Measurements from ENCODE around the gene RASSF10.

RASSF10 gene

DNA sequence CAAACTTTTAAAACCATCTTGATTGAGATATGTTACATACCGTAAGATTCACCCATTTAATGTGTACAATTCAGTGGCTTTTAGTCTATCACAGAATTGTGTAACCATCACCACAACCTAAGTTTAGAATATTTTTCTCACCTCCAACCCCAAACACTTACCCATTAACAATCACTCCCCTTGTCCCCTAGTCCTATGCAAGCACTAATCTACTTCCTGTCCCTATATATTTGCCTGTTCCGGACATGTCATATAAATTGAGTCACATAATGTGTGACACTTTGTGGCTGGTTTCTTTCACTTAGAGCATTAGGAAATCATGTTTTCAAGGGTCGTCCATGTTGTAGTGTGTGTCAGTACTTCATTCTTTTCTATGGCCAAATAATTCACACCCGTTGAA is 38.8 kb downstream of the RASSF10 start:
- Histone ChIP-seq H3K9me3 (ENCODE audit: control insufficient read depth, low read length) (no peaks in the 10 kb centered on the region), H3K36me3 (ENCODE audit: control insufficient read depth, insufficient read depth, low read length) (no peaks in the 10 kb centered on the region), H3K4me1 (ENCODE audit: control insufficient read depth, insufficient read depth, low read length) (peaks cover 19% of the 10 kb centered on the region), H3K9ac (ENCODE audit: low read length) (no peak overlapping the region), H3K4me3 (ENCODE audit: low read length) (no peak overlapping the region), H3K27me3 (ENCODE audit: control insufficient read depth, insufficient read depth, low read length) (no peaks in the 10 kb centered on the region)

- H3K27me3 ChIP-seq (ENCODE audit: control insufficient read depth, insufficient read depth, low read length), result no peaks in the 10 kb centered on the region
- H3K9me3 ChIP-seq (ENCODE audit: control insufficient read depth, low read length), result no peaks in the 10 kb centered on the region
- H3K4me3 ChIP-seq (ENCODE audit: low read length), result no peak overlapping the region
- no peak overlapping the region for H3K9ac ChIP-seq (ENCODE audit: low read length)
- no peaks in the 10 kb centered on the region for H3K36me3 ChIP-seq (ENCODE audit: control insufficient read depth, insufficient read depth, low read length)
- H3K4me1 ChIP-seq (ENCODE audit: control insufficient read depth, insufficient read depth, low read length), result peaks cover 25% of the 10 kb centered on the region
These were observed 42.1 kb downstream of the RASSF10 start for GRCh38 chr11:13051257-13051656.

DNA sequence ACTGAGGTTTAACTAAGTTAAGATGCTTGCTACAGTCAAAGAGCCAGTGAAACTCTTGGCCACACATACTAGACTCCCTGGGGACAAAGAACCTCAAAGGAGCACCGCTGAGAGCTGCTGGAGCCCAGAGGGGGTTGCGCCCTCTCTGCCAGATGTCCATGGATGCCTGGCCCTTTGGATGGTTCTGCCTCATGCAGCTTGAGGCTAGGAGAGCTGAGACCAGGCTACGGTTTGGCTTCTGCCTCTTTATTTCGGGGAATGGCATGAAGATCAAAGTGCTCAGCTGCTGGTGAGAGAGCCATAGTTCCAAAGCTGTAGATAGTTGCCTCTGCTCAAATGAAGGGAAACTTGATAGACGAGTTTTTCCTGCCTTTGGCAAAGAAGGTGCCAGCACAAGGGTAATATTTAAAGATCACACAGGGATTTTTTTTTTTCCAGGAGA is 43.0 kb downstream of the RASSF10 start:
- Histone ChIP-seq H3K36me3 (ENCODE audit: control insufficient read depth, insufficient read depth, low read length) (no peaks in the 10 kb centered on the region), H3K27me3 (ENCODE audit: control insufficient read depth, insufficient read depth, low read length) (no peaks in the 10 kb centered on the region)

GRCh38 chr11:13053255-13053917 is 44.3 kb downstream of the RASSF10 start:
- Histone ChIP-seq H3K36me3 (ENCODE audit: control insufficient read depth, insufficient read depth, low read length) (no peaks in the 10 kb centered on the region), H3K27me3 (ENCODE audit: control insufficient read depth, insufficient read depth, low read length) (no peaks in the 10 kb centered on the region), H3K9me3 (ENCODE audit: control insufficient read depth, low read length) (no peaks in the 10 kb centered on the region), H3K9ac (ENCODE audit: low read length) (no peak overlapping the region), H3K4me3 (ENCODE audit: low read length) (no peak overlapping the region), H3K4me1 (ENCODE audit: control insufficient read depth, insufficient read depth, low read length) (peaks cover 25% of the 10 kb centered on the region)

More for the DNA sequence above, 43.0 kb downstream of the RASSF10 start:
- no peak overlapping the region for H3K9ac ChIP-seq (ENCODE audit: low read length)
- H3K4me1 ChIP-seq (ENCODE audit: control insufficient read depth, insufficient read depth, low read length), result peaks cover 25% of the 10 kb centered on the region
- H3K4me3 ChIP-seq (ENCODE audit: low read length), result no peak overlapping the region
- H3K9me3 ChIP-seq (ENCODE audit: control insufficient read depth, low read length), result no peaks in the 10 kb centered on the region

- Histone ChIP-seq H3K4me3 (ENCODE audit: low read length) (no peak overlapping the region), H3K4me1 (ENCODE audit: control insufficient read depth, insufficient read depth, low read length) (peaks cover 25% of the 10 kb centered on the region), H3K9me3 (ENCODE audit: control insufficient read depth, low read length) (no peaks in the 10 kb centered on the region), H3K27me3 (ENCODE audit: control insufficient read depth, insufficient read depth, low read length) (no peaks in the 10 kb centered on the region), H3K36me3 (ENCODE audit: control insufficient read depth, insufficient read depth, low read length) (no peaks in the 10 kb centered on the region), H3K9ac (ENCODE audit: low read length) (no peak overlapping the region)
These were observed 45.2 kb downstream of the RASSF10 start for GRCh38 chr11:13054278-13054677.

GRCh38 chr11:13055200-13055599 is 46.1 kb downstream of the RASSF10 start:
- peaks cover 25% of the 10 kb centered on the region for H3K4me1 ChIP-seq (ENCODE audit: control insufficient read depth, insufficient read depth, low read length)
- H3K27me3 ChIP-seq (ENCODE audit: control insufficient read depth, insufficient read depth, low read length), result no peaks in the 10 kb centered on the region
- H3K9me3 ChIP-seq (ENCODE audit: control insufficient read depth, low read length), result no peaks in the 10 kb centered on the region
- no peak overlapping the region for H3K9ac ChIP-seq (ENCODE audit: low read length)
- H3K36me3 ChIP-seq (ENCODE audit: control insufficient read depth, insufficient read depth, low read length), result no peaks in the 10 kb centered on the region
- no peak overlapping the region for H3K4me3 ChIP-seq (ENCODE audit: low read length)

GRCh38 chr11:13061294-13061990 is 52.3 kb downstream of the RASSF10 start:
- no peak overlapping the region for H3K9ac ChIP-seq (ENCODE audit: low read length)
- H3K4me3 ChIP-seq (ENCODE audit: low read length), result no peak overlapping the region
- H3K4me1 ChIP-seq (ENCODE audit: control insufficient read depth, insufficient read depth, low read length), result peaks cover 11% of the 10 kb centered on the region
- H3K27me3 ChIP-seq (ENCODE audit: control insufficient read depth, insufficient read depth, low read length), result no peaks in the 10 kb centered on the region
- H3K9me3 ChIP-seq (ENCODE audit: control insufficient read depth, low read length), result no peaks in the 10 kb centered on the region
- no peaks in the 10 kb centered on the region for H3K36me3 ChIP-seq (ENCODE audit: control insufficient read depth, insufficient read depth, low read length)
